ENCODE results near the gene DTNA. TPM values are rescaled to one million over a fixed set of nuclear protein-coding genes. Genes with fewer than 3 reads are reported as not detected.

DTNA gene
- total RNA-seq, 1 experiment from 2014 or later, result 9.6 TPM

DNA sequence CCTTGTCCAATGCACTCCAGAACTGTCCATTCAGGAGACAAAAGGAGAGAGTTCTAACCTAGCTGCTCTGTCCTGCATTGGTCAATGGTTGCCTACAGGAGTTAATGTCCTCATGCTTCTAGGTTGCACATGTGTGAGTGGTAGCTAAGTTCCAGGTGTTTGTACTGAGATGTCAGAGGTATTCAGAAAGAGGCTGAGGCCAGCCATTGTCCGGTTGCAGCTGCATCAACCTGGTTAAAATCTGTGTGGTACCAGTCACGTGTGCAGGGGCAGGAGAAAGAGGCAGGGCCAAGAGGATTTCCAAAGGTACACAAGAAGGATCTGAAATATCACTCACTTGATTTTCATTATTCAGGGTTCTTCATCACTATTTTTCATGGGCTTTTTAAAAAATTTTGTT is 70.8 kb downstream of the DTNA start:
- no peaks in the 10 kb centered on the region for H3K36me3 ChIP-seq (ENCODE audit: control insufficient read depth in 1 of 2, insufficient read depth in 2 of 2, low read length in 2 of 2)

More for the DNA sequence above, 70.8 kb downstream of the DTNA start:
- Histone ChIP-seq H3K9ac (ENCODE audit: low read length) (no peak overlapping the region), H3K4me3 (replicated peaks in 1 of 2; ENCODE audit: low read depth in 1 of 2, low read length in 2 of 2) (no peak overlapping the region), H3K9me2 (ENCODE audit: insufficient read depth) (no peaks in the 10 kb centered on the region), H3K4me1 (ENCODE audit: control insufficient read depth in 1 of 2, insufficient read depth in 2 of 2, low read length in 2 of 2) (no peaks in the 10 kb centered on the region), H3K27me3 (ENCODE audit: insufficient read depth, low read length) (no peaks in the 10 kb centered on the region), H3K9me3 (ENCODE audit: control insufficient read depth in 1 of 2, insufficient read depth in 1 of 2, low read depth in 1 of 2, low read length in 2 of 2) (no peaks in the 10 kb centered on the region), H3K79me2 (ENCODE audit: insufficient read depth, low read length) (no peaks in the 10 kb centered on the region), H3K4me2 (ENCODE audit: low read length) (no peak overlapping the region), H2AFZ (ENCODE audit: low read depth, low read length, poor library complexity, severe bottlenecking) (no peak overlapping the region), H3K27ac (ENCODE audit: low read depth, low read length) (no peak overlapping the region), H4K20me1 (ENCODE audit: insufficient read depth) (no peaks in the 10 kb centered on the region)
- ATAC-seq (no peak), DNase-seq (ENCODE audit: low read depth, low spot score) (no peak)
- TF ChIP-seq JUND (IDR thresholded peaks at IDR 0.05), result no peak
- no peak for TF ChIP-seq REST (IDR thresholded peaks at IDR 0.05; ENCODE audit: low read depth)
- no peak for TF ChIP-seq POLR2AphosphoS5 (IDR thresholded peaks at IDR 0.05; ENCODE audit: low read depth, low read length)
- no peak for TF ChIP-seq CEBPB (IDR thresholded peaks at IDR 0.05; ENCODE audit: low read depth)
- TF ChIP-seq ZBTB33 (IDR thresholded peaks at IDR 0.05; ENCODE audit: extremely low read depth, insufficient replicate concordance, low read length), result no peak
- no peak for TF ChIP-seq EZH2phosphoT487 (IDR thresholded peaks at IDR 0.05; ENCODE audit: borderline replicate concordance)
- no peak for TF ChIP-seq SP1 (IDR thresholded peaks at IDR 0.05; ENCODE audit: low read depth)
- TF ChIP-seq POLR2A (IDR thresholded peaks at IDR 0.05; ENCODE audit: borderline replicate concordance, extremely low read depth, insufficient read depth, insufficient read length), result no peak
- no peak for TF ChIP-seq SRF (IDR thresholded peaks at IDR 0.05; ENCODE audit: low read depth)
- no peak for TF ChIP-seq CBX3 (IDR thresholded peaks at IDR 0.05; ENCODE audit: low read depth)
- no peak for TF ChIP-seq ATF3 (IDR thresholded peaks at IDR 0.05)
- TF ChIP-seq EGR1 (IDR thresholded peaks at IDR 0.05; ENCODE audit: low read depth), result no peak
- POLR2A ChIA-PET, result no interaction called here
- no TSS peak for BruUV-seq (replicated peaks)
- CTCF ChIA-PET, result no interaction called here
- intact Hi-C loops (cut with micrococcal nuclease), result no loop called here
- RAD21 ChIA-PET (ENCODE audit: low non-redundant PET in 1 of 2, low total read pairs in 2 of 2, uncharacterized antibody in 2 of 2, unreplicated experiment in 2 of 2), result no interaction called here

All from HCT116 (cell line).